HUDEP-2 (cell line): Measurements from ENCODE around the gene ZNF613.

Source experiments
- DNase-seq, 76 experiments: peaks; one replicate each; lab custom pipeline; 2025; ENCODE audit not compliant: unreplicated experiment in 76 of 76; lab: John Stamatoyannopoulos, UW

Gene ZNF613

GRCh38 chr19:51994048-51994644 lies 66.9 kb downstream of the ZNF613 start:
- DNase-seq: no peak
